B cell (primary cell): ENCODE results near the gene PDE11A.

Experiments used
- EZH2 ChIP-seq: IDR thresholded peaks from 2 replicates; pipeline ENCODE4 v1.6.1; 2012; ENCODE audit warnings: borderline replicate concordance, low read depth, mild to moderate bottlenecking, moderate library complexity, low read length; ENCODE audit not compliant: insufficient read depth, poor library complexity, severe bottlenecking
- TF ChIP-seq, protein P1 (sequence below): fragments of 200-600 bp; IDR thresholded peaks from one replicate; pipeline ENCODE4 v1.8.0; 2022; ENCODE audit warnings: antibody characterized with exemption, mild to moderate bottlenecking

DNA sequence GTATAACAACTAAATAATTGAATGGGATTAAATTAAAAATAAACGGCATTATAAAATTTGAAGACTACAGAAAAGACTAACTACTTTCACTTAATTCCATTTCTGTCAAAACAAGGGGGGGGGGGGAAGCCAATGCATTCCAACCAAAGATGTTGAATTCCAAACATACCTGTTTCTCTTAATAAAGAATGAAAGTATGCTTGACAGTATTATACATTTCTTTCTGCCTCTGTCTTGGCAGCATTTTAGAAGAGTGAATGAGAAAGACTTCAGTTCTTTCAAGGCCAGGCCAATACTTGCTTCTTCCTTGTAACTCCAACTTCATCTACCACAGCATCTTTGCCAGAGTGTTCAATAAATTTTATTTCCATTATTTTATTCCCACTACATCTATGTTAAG lies 65.9 kb downstream of the PDE11A start:
- TF ChIP-seq, protein P1, sequence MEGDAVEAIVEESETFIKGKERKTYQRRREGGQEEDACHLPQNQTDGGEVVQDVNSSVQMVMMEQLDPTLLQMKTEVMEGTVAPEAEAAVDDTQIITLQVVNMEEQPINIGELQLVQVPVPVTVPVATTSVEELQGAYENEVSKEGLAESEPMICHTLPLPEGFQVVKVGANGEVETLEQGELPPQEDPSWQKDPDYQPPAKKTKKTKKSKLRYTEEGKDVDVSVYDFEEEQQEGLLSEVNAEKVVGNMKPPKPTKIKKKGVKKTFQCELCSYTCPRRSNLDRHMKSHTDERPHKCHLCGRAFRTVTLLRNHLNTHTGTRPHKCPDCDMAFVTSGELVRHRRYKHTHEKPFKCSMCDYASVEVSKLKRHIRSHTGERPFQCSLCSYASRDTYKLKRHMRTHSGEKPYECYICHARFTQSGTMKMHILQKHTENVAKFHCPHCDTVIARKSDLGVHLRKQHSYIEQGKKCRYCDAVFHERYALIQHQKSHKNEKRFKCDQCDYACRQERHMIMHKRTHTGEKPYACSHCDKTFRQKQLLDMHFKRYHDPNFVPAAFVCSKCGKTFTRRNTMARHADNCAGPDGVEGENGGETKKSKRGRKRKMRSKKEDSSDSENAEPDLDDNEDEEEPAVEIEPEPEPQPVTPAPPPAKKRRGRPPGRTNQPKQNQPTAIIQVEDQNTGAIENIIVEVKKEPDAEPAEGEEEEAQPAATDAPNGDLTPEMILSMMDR = no peak
- TF ChIP-seq EZH2 = no peak
